WTC11 (cell line): Measurements from ENCODE around the gene YAP1.

Source experiments
- ELF4 ChIP-seq: sonication (generic); formaldehyde crosslinking; IDR thresholded peaks from 2 replicates; pipeline ENCODE4 v1.8.1; 2022; ENCODE audit warnings: low read depth, mild to moderate bottlenecking, moderate library complexity, missing genetic modification reagents
- JAZF1 ChIP-seq: fragments of 250-450 bp; sonication (Bioruptor Pico); IDR thresholded peaks from 2 replicates; pipeline ENCODE4 v1.9.0; 2021; ENCODE audit warnings: moderate library complexity, mild to moderate bottlenecking, inconsistent platforms
- SP1 ChIP-seq: sonication (generic); formaldehyde crosslinking; conservative IDR thresholded peaks from 2 replicates; pipeline ENCODE4 v1.8.1; 2022; ENCODE audit warnings: missing genetic modification reagents
- TF ChIP-seq, protein P1 (sequence below): fragments of 200-600 bp; IDR thresholded peaks from 2 replicates; pipeline ENCODE4 v1.8.0; 2022; ENCODE audit warnings: antibody characterized with exemption

GRCh38 chr11:102064316-102064715 lies 45.9 kb upstream of the YAP1 start:
- TF ChIP-seq SP1 (CRISPR knock-in tag) (no peak), JAZF1 (CRISPR knock-in tag) (no peak), ELF4 (no peak)
- TF ChIP-seq, protein P1, sequence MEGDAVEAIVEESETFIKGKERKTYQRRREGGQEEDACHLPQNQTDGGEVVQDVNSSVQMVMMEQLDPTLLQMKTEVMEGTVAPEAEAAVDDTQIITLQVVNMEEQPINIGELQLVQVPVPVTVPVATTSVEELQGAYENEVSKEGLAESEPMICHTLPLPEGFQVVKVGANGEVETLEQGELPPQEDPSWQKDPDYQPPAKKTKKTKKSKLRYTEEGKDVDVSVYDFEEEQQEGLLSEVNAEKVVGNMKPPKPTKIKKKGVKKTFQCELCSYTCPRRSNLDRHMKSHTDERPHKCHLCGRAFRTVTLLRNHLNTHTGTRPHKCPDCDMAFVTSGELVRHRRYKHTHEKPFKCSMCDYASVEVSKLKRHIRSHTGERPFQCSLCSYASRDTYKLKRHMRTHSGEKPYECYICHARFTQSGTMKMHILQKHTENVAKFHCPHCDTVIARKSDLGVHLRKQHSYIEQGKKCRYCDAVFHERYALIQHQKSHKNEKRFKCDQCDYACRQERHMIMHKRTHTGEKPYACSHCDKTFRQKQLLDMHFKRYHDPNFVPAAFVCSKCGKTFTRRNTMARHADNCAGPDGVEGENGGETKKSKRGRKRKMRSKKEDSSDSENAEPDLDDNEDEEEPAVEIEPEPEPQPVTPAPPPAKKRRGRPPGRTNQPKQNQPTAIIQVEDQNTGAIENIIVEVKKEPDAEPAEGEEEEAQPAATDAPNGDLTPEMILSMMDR: no peak
